H1 (cell line): Measurements from ENCODE around the gene KIAA1671. TPM values are rescaled to one million over a fixed set of nuclear protein-coding genes. Genes with fewer than 3 reads are reported as not detected.

Experiments used
- CTCF ChIA-PET: fragments of 300-600 bp; sonication (Branson Sonifier 250); formaldehyde crosslinking; loops from one replicate; lab custom pipeline; 2021; ENCODE audit not compliant: partially characterized antibody; lab: Charles Lee
- POLR2A ChIA-PET: fragments of 300-600 bp; sonication (Branson Sonifier 250); formaldehyde crosslinking; loops from one replicate; lab custom pipeline; 2021; ENCODE audit warnings: inconsistent platforms; ENCODE audit not compliant: partially characterized antibody; lab: Charles Lee
- DNase-seq, 2 experiments: peaks; one replicate each; pipeline versions ENCODE4 v3.0.0 to v3.0.0-alpha.2; 2010 to 2022; ENCODE audit warnings: low spot score in 2 of 2, low read depth in 1 of 2, mixed read lengths in 1 of 2
- FAIRE-seq: peaks from 2 replicates; lab custom pipeline; 2011; peaks lifted over from hg19 to GRCh38; lab: Jason Lieb, UNC
- H2AFZ ChIP-seq: 2 replicates; pipeline ENCODE4 v1.8.1; 2012; ENCODE audit warnings: low read length, inconsistent platforms
- H2AK5ac ChIP-seq: 2 replicates; pipeline ENCODE4 v1.6.1; 2013; ENCODE audit warnings: low read depth, low read length
- H2BK120ac ChIP-seq: replicated peaks from 2 replicates; pipeline ENCODE3; 2013; ENCODE audit warnings: low read depth, low read length, inconsistent platforms
- H2BK12ac ChIP-seq: 2 replicates; pipeline ENCODE4 v1.6.1; 2013; ENCODE audit warnings: low read depth, low read length
- H2BK15ac ChIP-seq: 2 replicates; pipeline ENCODE4 v1.6.1; 2013; ENCODE audit warnings: low read length
- H2BK20ac ChIP-seq: 2 replicates; pipeline ENCODE4 v1.6.1; 2013; ENCODE audit warnings: low read length
- H2BK5ac ChIP-seq: 2 replicates; pipeline ENCODE4 v1.6.1; 2013; ENCODE audit warnings: low read depth, low read length
- H3K14ac ChIP-seq: 2 replicates; pipeline ENCODE4 v1.6.1; 2013; ENCODE audit warnings: inconsistent platforms; ENCODE audit not compliant: insufficient read length
- H3K18ac ChIP-seq: 2 replicates; pipeline ENCODE4 v1.6.1; 2013; ENCODE audit warnings: low read length; ENCODE audit errors: extremely low read depth
- H3K23ac ChIP-seq: 2 replicates; pipeline ENCODE4 v1.6.1; 2013; ENCODE audit warnings: inconsistent platforms; ENCODE audit not compliant: insufficient read length
- H3K23me2 ChIP-seq: 2 replicates; pipeline ENCODE4 v1.6.1; 2013; ENCODE audit warnings: low read depth, low read length
- H3K27ac ChIP-seq: 2 replicates; pipeline ENCODE4 v1.6.1; 2011; ENCODE audit warnings: low read depth, low read length, inconsistent platforms
- H3K27me3 ChIP-seq, 4 experiments: replicated peaks in 1 of 4; 1 replicate in 1 of 4; 2 replicates in 3 of 4; pipeline versions ENCODE4 v1.6.1 to v1.8.1; 2011 to 2013; ENCODE audit warnings: low read length in 3 of 4, mild to moderate bottlenecking in 3 of 4, inconsistent platforms in 2 of 4, mixed read lengths in 2 of 4, moderate library complexity in 1 of 4; ENCODE audit not compliant: control insufficient read depth in 3 of 4, insufficient read depth in 3 of 4; ENCODE audit errors: extremely low read depth in 1 of 4
- H3K36me3 ChIP-seq, 4 experiments: 2 replicates each; pipeline versions ENCODE4 v1.6.1 to v1.8.1; 2011 to 2013; ENCODE audit warnings: mild to moderate bottlenecking in 4 of 4, low read length in 3 of 4, moderate library complexity in 2 of 4, control low read depth in 1 of 4, inconsistent platforms in 1 of 4; ENCODE audit not compliant: insufficient read depth in 4 of 4, control insufficient read depth in 2 of 4
- H3K4ac ChIP-seq: replicated peaks from 2 replicates; pipeline ENCODE3; 2013; ENCODE audit warnings: low read length, low read depth, mixed read lengths, inconsistent platforms; ENCODE audit not compliant: insufficient read length
- H3K4me1 ChIP-seq, 4 experiments: replicated peaks in 1 of 4; 1 replicate in 1 of 4; 2 replicates in 3 of 4; pipeline versions ENCODE4 v1.6.1 to v1.8.1; 2011 to 2013; ENCODE audit warnings: low read length in 3 of 4, inconsistent platforms in 2 of 4, mixed read lengths in 1 of 4; ENCODE audit not compliant: insufficient read depth in 4 of 4, control insufficient read depth in 3 of 4
- H3K4me2 ChIP-seq, 2 experiments: 2 replicates each; pipeline versions ENCODE4 v1.6.1 to v1.8.1; 2011 to 2013; ENCODE audit warnings: low read depth in 2 of 2, low read length in 2 of 2, control low read depth in 1 of 2, inconsistent platforms in 1 of 2, mild to moderate bottlenecking in 1 of 2; ENCODE audit not compliant: insufficient read depth in 1 of 2
- H3K4me3 ChIP-seq, 4 experiments: fragments of 200-600, 300-600 bp in 1 of 4; sonication (generic), shearing (Covaris generic), sonication (Bioruptor Twin) in 1 of 4; 2 replicates each; pipeline versions ENCODE4 v1.5.1 to v1.8.1; 2011 to 2016; ENCODE audit warnings: low read length in 4 of 4, low read depth in 3 of 4, control low read depth in 2 of 4, inconsistent platforms in 2 of 4, mild to moderate bottlenecking in 2 of 4, mixed read lengths in 1 of 4, moderate library complexity in 1 of 4; ENCODE audit not compliant: insufficient read depth in 2 of 4; ENCODE audit errors: extremely low read depth in 1 of 4
- H3K56ac ChIP-seq: replicated peaks from 2 replicates; pipeline ENCODE3; 2013; ENCODE audit warnings: low read depth, mild to moderate bottlenecking, mixed read lengths, low read length, inconsistent platforms; ENCODE audit not compliant: insufficient read length
- H3K79me1 ChIP-seq: 2 replicates; pipeline ENCODE4 v1.6.1; 2013; ENCODE audit warnings: low read depth, low read length, control low read depth
- H3K79me2 ChIP-seq, 2 experiments: 2 replicates each; pipeline versions ENCODE4 v1.6.1 to v1.8.1; 2012 to 2013; ENCODE audit warnings: low read length in 2 of 2, mild to moderate bottlenecking in 2 of 2, inconsistent platforms in 1 of 2; ENCODE audit not compliant: insufficient read depth in 2 of 2, control insufficient read depth in 1 of 2
- H3K9ac ChIP-seq, 4 experiments: replicated peaks in 1 of 4; 1 replicate in 1 of 4; 2 replicates in 3 of 4; pipeline versions ENCODE4 v1.6.1 to v1.8.1; 2011 to 2013; ENCODE audit warnings: low read depth in 3 of 4, low read length in 3 of 4, control low read depth in 2 of 4, mild to moderate bottlenecking in 2 of 4, moderate library complexity in 2 of 4, inconsistent platforms in 1 of 4; ENCODE audit errors: extremely low read depth in 1 of 4
- H3K9me3 ChIP-seq, 2 experiments: 2 replicates each; pipeline versions ENCODE4 v1.6.1 to v1.8.1; 2012 to 2013; ENCODE audit warnings: mild to moderate bottlenecking in 2 of 2, moderate library complexity in 2 of 2, control low read depth in 1 of 2, inconsistent platforms in 1 of 2, low read depth in 1 of 2, low read length in 1 of 2, mixed read lengths in 1 of 2; ENCODE audit not compliant: insufficient read depth in 2 of 2
- H4K20me1 ChIP-seq, 2 experiments: replicated peaks in 1 of 2; 2 replicates each; pipeline versions ENCODE3 to v1.8.1; 2011 to 2013; ENCODE audit warnings: inconsistent platforms in 2 of 2, low read length in 2 of 2, mild to moderate bottlenecking in 1 of 2; ENCODE audit not compliant: insufficient read depth in 2 of 2, control insufficient read depth in 1 of 2
- H4K5ac ChIP-seq: 2 replicates; pipeline ENCODE4 v1.6.1; 2013; ENCODE audit warnings: low read length, low read depth, mixed read lengths, inconsistent platforms; ENCODE audit not compliant: insufficient read length
- H4K8ac ChIP-seq: 2 replicates; pipeline ENCODE4 v1.8.0; 2013; ENCODE audit warnings: mild to moderate bottlenecking, moderate library complexity, low read length, inconsistent platforms; ENCODE audit not compliant: insufficient read depth; ENCODE audit errors: extremely low read depth
- H4K91ac ChIP-seq: replicated peaks from 2 replicates; pipeline ENCODE3; 2013; ENCODE audit warnings: low read length, mixed read lengths, inconsistent platforms; ENCODE audit not compliant: insufficient read length
- CEBPB ChIP-seq: IDR thresholded peaks from 2 replicates; pipeline ENCODE4 v1.6.1; 2012; ENCODE audit warnings: low read depth, low read length
- CTBP2 ChIP-seq: IDR thresholded peaks from 2 replicates; pipeline ENCODE4 v1.7.0; 2011; ENCODE audit warnings: borderline replicate concordance, mild to moderate bottlenecking, moderate library complexity, mixed read lengths, low read length; ENCODE audit not compliant: insufficient read depth, insufficient read length
- CTCF ChIP-seq, 3 experiments: IDR thresholded peaks; 1 replicate in 2 of 3; 2 replicates in 1 of 3; pipeline versions ENCODE4 v1.5.1 to v1.6.1; 2011; ENCODE audit warnings: low read length in 3 of 3, mild to moderate bottlenecking in 3 of 3, inconsistent platforms in 2 of 3, low read depth in 1 of 3, moderate library complexity in 1 of 3; ENCODE audit not compliant: insufficient read depth in 1 of 3; ENCODE audit errors: control extremely low read depth in 1 of 3
- RAD21 ChIP-seq, 2 experiments: IDR thresholded peaks in 1 of 2; conservative IDR thresholded peaks in 1 of 2; 2 replicates each; pipeline ENCODE4 v1.6.1; 2011; ENCODE audit warnings: low read depth in 2 of 2, low read length in 2 of 2, improper control_type of control experiment in 1 of 2, inconsistent platforms in 1 of 2, mild to moderate bottlenecking in 1 of 2, moderate library complexity in 1 of 2
- SP4 ChIP-seq: IDR thresholded peaks from 2 replicates; pipeline ENCODE4 v1.6.1; 2012; ENCODE audit warnings: low read length, inconsistent platforms
- WGBS, 2 experiments: shearing (Covaris generic) in 1 of 2; methylation state at CpG; one replicate each; pipeline versions ENCODE4 v1.1.6 to v1.1.7; 2013 to 2015; ENCODE audit warnings: low lambda C conversion rate in 2 of 2, mixed read lengths in 2 of 2, inconsistent platforms in 1 of 2, low coverage in 1 of 2, missing lambda C conversion rate in 1 of 2; ENCODE audit not compliant: insufficient replicate concordance in 2 of 2, insufficient coverage in 1 of 2, insufficient read length in 1 of 2; ENCODE audit errors: extremely low coverage in 1 of 2, missing lambda C conversion rate in 1 of 2; 5-methylcytosine and 5-hydroxymethylcytosine counted together
- polyA plus RNA-seq, 7 experiments: library from polyadenylated mRNA; depleted of rRNA in 3 of 7; stranded (reverse) in 5 of 7; unstranded in 2 of 7; fragments of >200 nt in 5 of 7; fragments of 200-250 nt in 2 of 7; gene quantifications; 1 replicate in 5 of 7; 2 replicates in 1 of 7; 4 replicates in 1 of 7; pipeline versions ENCODE4 v1.2.1 to v1.2.3, GENCODE V29; 2011 to 2013; ENCODE audit warnings: missing spikeins in 2 of 7, mixed read lengths in 2 of 7
- total RNA-seq: library from RNA; stranded (reverse); fragmentation: NEBNext Ultra II Directional; extraction: Animal tissue kit (Norgen Biotek cat#: 25700); gene quantifications from 2 replicates; pipeline ENCODE4 v1.2.1, GENCODE V29; 2021
- TF ChIP-seq, protein P1 (sequence below): IDR thresholded peaks from 2 replicates; pipeline ENCODE4 v1.6.1; 2012; ENCODE audit warnings: inconsistent platforms
- TF ChIP-seq, protein P2 (sequence below): IDR thresholded peaks from 2 replicates; pipeline ENCODE4 v1.6.1; 2012; ENCODE audit warnings: inconsistent platforms

KIAA1671 gene
- total and polyA plus RNA-seq, 2 of the 8 experiments (the other 6 are each of a cell fraction or from before 2014, with no cell fraction given) = 6.4 to 23.9 TPM

DNA sequence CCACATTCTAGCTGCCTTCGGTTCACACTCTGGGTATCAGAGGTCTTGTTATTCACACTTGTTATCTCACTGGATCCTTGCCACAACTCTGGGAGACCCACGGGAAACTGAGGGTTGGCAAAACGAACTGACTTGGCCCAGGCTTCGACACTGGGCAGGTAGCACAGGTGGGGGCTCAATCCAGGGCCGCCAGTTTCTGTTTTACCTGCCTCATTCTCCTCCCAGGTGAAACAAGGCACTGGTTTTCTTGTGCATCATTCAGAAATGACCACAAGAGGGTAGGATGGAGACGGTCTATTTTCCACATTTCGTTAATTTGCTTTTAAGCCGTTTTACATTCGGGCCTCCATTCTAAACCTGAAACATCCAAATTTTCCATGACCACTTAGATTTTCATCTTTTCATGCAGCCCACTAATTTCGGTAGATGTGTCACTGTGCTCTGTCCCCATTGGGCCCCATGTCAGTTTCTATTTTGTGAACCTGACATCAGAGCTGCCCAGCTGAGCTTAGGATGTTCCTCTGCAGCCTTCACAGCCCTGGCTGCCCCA is 108.1 kb downstream of the KIAA1671 start:
- peaks cover 0 to 9% (median 2%) of the 10 kb centered on the region in 4 experiments; a peak in 4 of 7 replicates for H3K4me1 ChIP-seq
- POLR2A ChIA-PET = interaction anchor here (2.0 kb wide), 1 partner anchor 122 kb away, joined by 5 read pairs; no protein-coding TSS in a partner anchor
- no peaks in the 10 kb centered on the region for H3K36me3 ChIP-seq
- H3K23me2 ChIP-seq = no peaks in the 10 kb centered on the region; the same call in 1 of the 2 replicates
- H2AFZ ChIP-seq = no peak overlapping the region
- no peak overlapping the region for H2BK5ac ChIP-seq
- no peak overlapping the region for H2BK15ac ChIP-seq
- no peaks in the 10 kb centered on the region for H3K27me3 ChIP-seq
- H2AK5ac ChIP-seq = no peak overlapping the region
- H3K56ac ChIP-seq = no peak overlapping the region
- H4K8ac ChIP-seq = 0 out of 2 replicates have a peak overlapping the region, but pooled peaks have one; percentile 48
- H4K91ac ChIP-seq = no peak overlapping the region
- TF ChIP-seq CTCF (IDR thresholded peaks at IDR 0.05; ENCODE audit: control extremely low read depth in 1 of 3, insufficient read depth in 1 of 3, low read depth in 1 of 3, low read length in 3 of 3) (peak in 2 of 3 experiments; percentile 41 to 51; a peak in 2 of 4 replicates), SP4 (no peak), RAD21 (IDR thresholded peaks at IDR 0.05 in 1 of 2, conservative IDR thresholded peaks at IDR 0.05 in 1 of 2; ENCODE audit: low read depth in 2 of 2, low read length in 2 of 2) (peak; percentile 31 to 40; a peak in 3 of 4 replicates), CTBP2 (no peak), CEBPB (no peak)
- TF ChIP-seq, protein P1, sequence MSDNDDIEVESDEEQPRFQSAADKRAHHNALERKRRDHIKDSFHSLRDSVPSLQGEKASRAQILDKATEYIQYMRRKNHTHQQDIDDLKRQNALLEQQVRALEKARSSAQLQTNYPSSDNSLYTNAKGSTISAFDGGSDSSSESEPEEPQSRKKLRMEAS = peak; percentile 45; the same call in 1 of the 2 replicates
- TF ChIP-seq, protein P2, sequence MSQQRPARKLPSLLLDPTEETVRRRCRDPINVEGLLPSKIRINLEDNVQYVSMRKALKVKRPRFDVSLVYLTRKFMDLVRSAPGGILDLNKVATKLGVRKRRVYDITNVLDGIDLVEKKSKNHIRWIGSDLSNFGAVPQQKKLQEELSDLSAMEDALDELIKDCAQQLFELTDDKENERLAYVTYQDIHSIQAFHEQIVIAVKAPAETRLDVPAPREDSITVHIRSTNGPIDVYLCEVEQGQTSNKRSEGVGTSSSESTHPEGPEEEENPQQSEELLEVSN = 0 out of 2 replicates have a peak, but pooled peaks have one; percentile 19
- TF ChIP-seq, all 59 proteins: peak for 4
- H3K9ac ChIP-seq = no peak overlapping the region
- 80% methylated on average over 10 of the region's 10 CpGs; no CpG with 5 or more reads in 1 of the 2 experiments for WGBS, 2 experiments
- H3K9me3 ChIP-seq = no peaks in the 10 kb centered on the region
- no peak overlapping the region for H2BK12ac ChIP-seq
- H3K4me3 ChIP-seq = no peak overlapping the region
- H3K79me1 ChIP-seq = no peaks in the 10 kb centered on the region
- H4K20me1 ChIP-seq = peaks cover 0 to 3% of the 10 kb centered on the region in 2 experiments
- no peak overlapping the region for H4K5ac ChIP-seq
- FAIRE-seq (peak; percentile 81), DNase-seq (no peak)
- CTCF ChIA-PET = interaction anchor here (0.7 to 3.3 kb wide), 14 partner anchors 10 to 372 kb away, joined by 3 to 28 read pairs (median 4); no protein-coding TSS in a partner anchor
- no peak overlapping the region for H3K23ac ChIP-seq
- no peak overlapping the region for H3K4me2 ChIP-seq
- H3K4ac ChIP-seq = peak overlapping the region; percentile 53
- H2BK20ac ChIP-seq = no peak overlapping the region
- no peak overlapping the region for H3K14ac ChIP-seq
- no peak overlapping the region for H2BK120ac ChIP-seq
- H3K27ac ChIP-seq = no peak overlapping the region
- no peak overlapping the region for H3K18ac ChIP-seq
- H3K79me2 ChIP-seq = no peaks in the 10 kb centered on the region
